AG09319 (cell line): ENCODE data around the gene ZFP91.

Experiments
- DNase-seq: peaks from one replicate; pipeline ENCODE4 v3.0.0-alpha.2; 2010; ENCODE audit warnings: low read depth; ENCODE audit errors: extremely low read depth
- TF ChIP-seq, protein P1 (sequence below): IDR thresholded peaks from 2 replicates; pipeline ENCODE4 v1.5.1; 2011; ENCODE audit warnings: low read depth, mild to moderate bottlenecking, inconsistent platforms, low read length, moderate library complexity

Gene ZFP91

DNA sequence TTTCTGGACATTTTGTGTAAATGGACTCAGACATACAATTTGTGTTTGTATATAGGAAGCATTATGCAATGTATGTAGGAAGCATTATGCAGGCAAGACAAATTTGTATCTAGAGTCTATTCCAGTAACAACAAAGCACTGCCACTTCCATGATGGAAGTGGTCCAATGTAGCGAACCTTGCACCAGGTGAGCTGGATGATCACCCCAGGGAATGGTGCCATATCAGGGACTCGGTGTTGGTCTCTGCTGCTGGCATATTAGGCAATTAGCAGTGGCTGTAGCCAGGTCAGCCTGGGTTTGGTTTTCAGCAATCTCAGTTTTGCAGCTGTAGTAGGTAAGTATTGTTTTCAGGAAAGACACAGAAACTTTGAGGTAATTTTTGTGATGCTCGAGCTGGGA lies 12.8 kb downstream of the ZFP91 start:
- TF ChIP-seq, protein P1, sequence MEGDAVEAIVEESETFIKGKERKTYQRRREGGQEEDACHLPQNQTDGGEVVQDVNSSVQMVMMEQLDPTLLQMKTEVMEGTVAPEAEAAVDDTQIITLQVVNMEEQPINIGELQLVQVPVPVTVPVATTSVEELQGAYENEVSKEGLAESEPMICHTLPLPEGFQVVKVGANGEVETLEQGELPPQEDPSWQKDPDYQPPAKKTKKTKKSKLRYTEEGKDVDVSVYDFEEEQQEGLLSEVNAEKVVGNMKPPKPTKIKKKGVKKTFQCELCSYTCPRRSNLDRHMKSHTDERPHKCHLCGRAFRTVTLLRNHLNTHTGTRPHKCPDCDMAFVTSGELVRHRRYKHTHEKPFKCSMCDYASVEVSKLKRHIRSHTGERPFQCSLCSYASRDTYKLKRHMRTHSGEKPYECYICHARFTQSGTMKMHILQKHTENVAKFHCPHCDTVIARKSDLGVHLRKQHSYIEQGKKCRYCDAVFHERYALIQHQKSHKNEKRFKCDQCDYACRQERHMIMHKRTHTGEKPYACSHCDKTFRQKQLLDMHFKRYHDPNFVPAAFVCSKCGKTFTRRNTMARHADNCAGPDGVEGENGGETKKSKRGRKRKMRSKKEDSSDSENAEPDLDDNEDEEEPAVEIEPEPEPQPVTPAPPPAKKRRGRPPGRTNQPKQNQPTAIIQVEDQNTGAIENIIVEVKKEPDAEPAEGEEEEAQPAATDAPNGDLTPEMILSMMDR: no peak

DNA sequence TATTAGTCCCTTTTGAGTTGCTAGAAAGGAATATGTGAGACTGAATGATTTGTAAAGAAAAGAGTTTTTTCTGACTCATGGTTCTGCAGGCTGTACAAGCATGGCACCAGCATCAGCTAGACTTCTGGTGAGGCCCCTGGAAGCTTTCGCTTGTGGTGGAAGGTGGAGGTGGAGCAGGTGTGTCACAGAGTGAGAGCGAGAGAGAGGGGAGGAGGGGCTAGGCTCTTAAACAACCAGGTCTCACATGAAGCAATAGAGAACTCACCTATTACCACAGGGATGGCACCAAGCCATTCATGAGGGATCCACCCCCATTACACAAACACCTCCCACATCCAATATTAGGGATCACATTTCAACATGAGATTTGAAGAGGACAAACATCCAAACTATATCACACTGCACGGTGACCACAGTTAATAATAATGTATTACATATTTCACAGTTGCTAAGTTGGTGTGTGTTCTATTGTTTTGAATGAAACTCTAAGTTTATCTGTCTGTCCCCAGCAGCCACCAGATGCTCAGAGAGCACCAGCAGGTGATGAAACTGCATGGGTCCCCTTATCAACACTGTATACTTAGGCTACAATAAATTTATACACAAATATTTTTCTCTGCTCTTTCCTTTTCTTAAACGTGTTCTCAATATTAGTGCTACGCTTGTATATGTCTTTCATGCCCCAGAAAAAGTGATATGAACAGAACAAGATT lies 14.1 kb downstream of the ZFP91 start:
- no peak for DNase-seq
- TF ChIP-seq, protein P1: no peak

More for the DNA sequence above, 12.8 kb downstream of the ZFP91 start:
- DNase-seq: no peak

DNA sequence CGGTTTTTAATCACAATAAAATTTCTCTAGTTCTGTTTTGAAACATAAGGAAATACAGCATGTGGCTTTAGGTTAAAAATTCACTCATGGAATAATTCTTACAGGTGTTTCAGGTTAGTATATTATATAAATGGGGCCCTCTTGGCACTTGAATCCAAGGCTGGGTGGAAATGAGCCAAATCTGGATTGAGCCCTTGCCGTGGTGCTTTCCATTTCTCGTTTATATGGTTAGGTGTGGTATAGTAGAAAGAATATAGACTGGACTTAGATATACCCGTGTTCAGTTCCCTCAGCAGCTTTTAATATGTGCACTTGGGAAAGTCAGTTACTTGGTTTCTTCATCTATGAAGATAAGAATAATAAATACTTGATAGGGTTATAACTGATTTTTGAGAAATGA lies 16.0 kb downstream of the ZFP91 start:
- TF ChIP-seq, protein P1: no peak
- DNase-seq: no peak

DNA sequence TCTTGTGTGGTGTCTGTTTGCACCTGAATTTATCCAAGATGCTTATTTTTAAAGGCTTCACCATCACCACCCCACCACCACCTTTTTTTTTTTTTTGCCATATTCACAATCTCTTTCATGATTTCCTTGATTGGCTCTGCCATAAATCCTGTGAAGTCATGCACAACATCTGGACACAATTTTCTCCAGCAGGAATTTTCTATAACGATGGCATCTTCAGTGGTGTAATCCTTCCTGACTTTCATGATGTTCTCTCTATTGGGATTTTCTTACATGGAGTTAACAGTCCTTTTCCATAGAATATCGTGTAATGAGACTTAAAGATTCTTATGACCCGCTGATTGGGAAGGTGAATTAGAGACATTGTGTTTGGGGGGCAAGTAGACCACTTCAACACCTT lies 17.8 kb downstream of the ZFP91 start:
- DNase-seq: no peak
- TF ChIP-seq, protein P1: no peak

DNA sequence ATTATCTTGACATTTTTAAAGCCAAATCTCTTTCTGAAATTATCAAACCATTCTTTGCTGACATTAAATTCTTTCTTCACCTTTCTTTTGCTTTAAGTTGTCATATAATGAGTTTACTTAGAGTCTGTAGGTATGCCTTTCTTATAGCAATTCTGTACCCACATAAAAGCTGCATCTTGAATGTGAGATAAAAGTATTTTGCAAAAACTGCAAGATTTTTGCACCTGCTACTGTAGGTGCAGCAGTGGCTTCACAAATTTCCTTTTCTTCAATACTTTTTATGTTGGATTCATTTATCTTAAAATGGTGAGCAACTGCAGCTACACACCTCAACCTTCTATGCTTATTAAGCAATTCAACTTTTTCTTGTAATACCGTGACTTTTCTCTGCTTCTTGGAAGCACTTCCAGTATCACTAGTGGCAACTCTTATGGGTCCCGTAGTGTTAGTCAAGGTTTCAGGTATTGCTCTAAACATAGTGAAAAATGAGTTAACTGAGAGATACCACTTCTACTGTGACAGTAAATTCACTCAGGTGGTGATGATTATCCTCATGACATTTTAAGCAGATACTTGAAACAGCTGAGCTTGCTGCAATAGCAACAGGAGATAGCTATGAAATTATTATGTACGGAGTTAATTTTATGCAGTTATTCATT lies 18.8 kb downstream of the ZFP91 start:
- TF ChIP-seq, protein P1: no peak
- DNase-seq: no peak

DNA sequence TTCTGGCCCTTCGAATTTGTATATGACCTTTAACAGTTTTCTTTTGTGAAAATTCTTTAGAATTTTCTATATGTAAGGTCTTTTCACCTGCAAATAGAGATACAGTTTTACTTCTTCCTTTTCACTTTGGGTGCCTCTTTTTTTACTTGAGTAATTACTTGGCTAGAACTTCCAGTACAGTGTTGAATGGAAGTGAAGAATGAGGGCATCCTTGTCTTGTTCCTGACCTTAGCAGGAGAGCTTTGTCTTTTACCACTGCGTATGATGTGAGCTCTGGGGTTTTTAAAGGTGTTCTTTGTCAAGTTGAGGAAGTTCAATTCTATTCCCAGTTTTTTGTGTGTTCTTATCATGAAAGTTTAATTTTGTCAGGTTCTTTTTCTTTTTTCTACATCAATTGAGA lies 21.6 kb downstream of the ZFP91 start:
- DNase-seq: no peak
- TF ChIP-seq, protein P1: no peak

DNA sequence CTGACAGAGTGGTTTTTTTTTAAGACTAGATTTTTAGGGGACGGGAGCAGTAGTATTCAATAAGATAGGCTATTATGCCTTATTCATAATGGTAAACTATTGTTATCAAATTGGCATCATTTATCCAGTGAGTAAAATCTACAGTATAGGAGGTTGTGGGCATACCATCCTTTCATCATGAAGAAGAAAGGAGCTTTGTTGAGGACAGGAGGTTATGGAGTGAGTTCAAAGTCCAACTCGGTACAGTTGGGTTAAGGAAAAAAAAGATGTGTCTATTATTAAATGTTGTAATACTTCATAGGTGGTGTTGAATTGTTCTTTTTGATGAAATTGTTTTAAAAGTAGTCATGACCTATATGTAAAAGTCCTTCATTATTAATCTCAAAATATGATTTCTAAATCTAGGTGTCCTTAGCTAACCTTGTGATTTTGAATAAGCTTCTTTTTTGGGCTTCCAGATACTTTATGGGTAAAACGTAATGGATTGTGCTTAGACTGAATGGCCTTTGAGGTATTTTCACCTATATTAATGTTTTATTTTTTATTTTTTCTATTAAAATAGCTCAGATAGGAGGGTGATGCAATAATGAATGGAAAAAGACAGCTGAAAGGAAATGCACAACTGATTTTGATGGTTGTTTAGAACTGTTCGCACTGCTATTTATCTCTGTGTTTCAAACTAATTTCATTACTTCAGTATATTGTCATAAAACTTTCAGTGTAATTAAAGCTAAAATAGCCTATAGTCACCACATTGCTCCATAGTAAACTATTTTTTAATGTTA lies 28.3 kb downstream of the ZFP91 start:
- TF ChIP-seq, protein P1: no peak
- DNase-seq: no peak
